ENCODE data around the gene LORICRIN.

LORICRIN gene

DNA sequence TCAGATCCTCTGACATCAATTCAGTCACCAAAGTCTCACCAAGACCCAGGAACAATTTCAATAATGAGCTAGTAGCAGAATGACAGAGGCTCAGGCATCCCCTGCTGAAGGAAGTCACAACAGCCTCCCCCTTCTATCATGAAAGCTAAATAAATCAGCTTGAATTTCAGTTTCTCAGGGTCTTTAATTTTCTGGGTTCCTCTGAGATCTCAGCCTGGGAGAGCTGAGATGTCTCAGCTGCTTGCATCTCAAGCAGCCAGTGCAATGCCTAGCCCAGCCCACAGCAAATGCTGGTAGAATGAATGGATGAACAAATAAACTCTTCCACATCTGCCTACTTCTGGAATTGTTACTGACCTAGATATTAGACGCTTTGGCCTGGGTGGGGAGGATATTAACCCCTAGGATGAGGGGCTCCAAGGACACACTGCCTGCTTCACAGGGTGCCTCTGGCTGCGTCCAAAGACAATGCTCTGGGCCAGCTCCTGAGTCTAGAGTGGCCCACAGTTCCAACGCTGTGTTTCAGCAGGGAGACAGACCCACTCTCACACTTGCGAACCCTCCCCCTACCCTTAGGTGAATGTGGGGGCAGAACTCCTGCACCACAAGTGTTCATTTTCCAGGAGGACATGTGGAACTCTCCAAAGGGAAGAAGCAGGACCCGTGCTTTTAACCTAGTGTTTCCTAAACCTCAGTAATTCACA, 11.2 kb upstream of the LORICRIN start:
- TF ChIP-seq, protein P1, sequence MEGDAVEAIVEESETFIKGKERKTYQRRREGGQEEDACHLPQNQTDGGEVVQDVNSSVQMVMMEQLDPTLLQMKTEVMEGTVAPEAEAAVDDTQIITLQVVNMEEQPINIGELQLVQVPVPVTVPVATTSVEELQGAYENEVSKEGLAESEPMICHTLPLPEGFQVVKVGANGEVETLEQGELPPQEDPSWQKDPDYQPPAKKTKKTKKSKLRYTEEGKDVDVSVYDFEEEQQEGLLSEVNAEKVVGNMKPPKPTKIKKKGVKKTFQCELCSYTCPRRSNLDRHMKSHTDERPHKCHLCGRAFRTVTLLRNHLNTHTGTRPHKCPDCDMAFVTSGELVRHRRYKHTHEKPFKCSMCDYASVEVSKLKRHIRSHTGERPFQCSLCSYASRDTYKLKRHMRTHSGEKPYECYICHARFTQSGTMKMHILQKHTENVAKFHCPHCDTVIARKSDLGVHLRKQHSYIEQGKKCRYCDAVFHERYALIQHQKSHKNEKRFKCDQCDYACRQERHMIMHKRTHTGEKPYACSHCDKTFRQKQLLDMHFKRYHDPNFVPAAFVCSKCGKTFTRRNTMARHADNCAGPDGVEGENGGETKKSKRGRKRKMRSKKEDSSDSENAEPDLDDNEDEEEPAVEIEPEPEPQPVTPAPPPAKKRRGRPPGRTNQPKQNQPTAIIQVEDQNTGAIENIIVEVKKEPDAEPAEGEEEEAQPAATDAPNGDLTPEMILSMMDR (IDR thresholded peaks at IDR 0.05; ENCODE audit: borderline replicate concordance, insufficient read depth, low read depth, low read length), result no peak
- no peak overlapping the region for H3K4me3 ChIP-seq (ENCODE audit: low read depth, low read length)

DNA sequence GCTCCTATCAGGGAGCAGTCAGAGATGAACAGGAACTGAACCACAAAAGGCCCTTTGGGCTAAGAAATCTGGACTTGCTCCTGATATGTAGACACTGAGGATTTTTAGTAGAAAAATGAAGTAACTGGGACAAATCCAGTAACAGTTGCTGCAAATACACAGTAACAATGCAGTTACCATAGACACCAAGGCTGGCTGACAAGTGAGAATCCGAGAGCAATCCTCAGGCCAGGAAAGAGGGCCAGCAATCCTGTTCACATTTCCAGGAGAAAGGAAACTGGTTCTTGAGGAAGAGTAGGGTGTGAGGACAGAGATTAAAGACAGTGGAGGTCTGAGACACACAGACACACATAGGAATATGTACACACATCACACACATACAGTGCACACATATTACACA, 9.3 kb upstream of the LORICRIN start:
- TF ChIP-seq, protein P1 (IDR thresholded peaks at IDR 0.05; ENCODE audit: borderline replicate concordance, insufficient read depth, low read depth, low read length), result no peak
- no peak overlapping the region for H3K4me3 ChIP-seq (ENCODE audit: low read depth, low read length)

DNA sequence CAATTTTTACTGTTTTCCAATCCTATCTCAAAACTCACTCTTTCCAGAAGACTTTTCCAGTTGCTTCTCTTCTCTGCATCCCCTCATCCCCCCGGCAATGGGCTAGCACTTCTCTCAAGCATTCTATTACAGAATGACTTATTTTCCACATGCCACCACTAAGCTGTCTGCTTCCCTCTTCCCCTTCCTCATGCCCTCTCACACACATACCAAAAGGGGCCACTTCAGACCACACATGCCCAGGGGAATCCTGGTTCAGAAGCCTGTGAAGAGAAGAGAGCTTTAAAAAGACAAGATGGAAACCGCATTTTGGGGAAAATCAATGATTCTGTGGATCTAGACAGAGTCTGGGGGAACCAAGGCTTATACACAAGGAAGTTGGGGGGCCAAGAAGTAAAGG, 8.4 kb upstream of the LORICRIN start:
- TF ChIP-seq, protein P1 (IDR thresholded peaks at IDR 0.05; ENCODE audit: borderline replicate concordance, insufficient read depth, low read depth, low read length), result no peak
- no peak overlapping the region for H3K4me3 ChIP-seq (ENCODE audit: low read depth, low read length)

DNA sequence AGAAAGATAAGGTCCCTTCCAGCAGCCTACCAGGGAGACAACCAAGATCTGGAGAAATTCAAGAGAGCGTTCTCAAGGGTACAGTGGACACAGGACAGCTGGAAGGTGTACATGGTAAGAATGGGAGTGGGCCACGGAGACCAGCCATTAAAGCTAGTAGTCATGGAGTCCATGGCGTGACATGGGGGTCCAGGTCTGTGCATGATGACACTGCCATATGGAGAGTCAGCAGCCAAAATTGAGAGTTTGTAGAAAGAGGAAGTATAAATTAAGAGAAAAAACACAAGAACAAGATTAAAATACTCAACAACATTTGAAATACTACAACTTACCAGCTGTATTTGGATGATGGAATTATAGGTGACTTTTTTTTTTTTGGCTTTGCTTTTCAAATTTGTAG, 7.9 kb upstream of the LORICRIN start:
- TF ChIP-seq, protein P1 (IDR thresholded peaks at IDR 0.05; ENCODE audit: borderline replicate concordance, insufficient read depth, low read depth, low read length), result no peak
- no peak overlapping the region for H3K4me3 ChIP-seq (ENCODE audit: low read depth, low read length)

DNA sequence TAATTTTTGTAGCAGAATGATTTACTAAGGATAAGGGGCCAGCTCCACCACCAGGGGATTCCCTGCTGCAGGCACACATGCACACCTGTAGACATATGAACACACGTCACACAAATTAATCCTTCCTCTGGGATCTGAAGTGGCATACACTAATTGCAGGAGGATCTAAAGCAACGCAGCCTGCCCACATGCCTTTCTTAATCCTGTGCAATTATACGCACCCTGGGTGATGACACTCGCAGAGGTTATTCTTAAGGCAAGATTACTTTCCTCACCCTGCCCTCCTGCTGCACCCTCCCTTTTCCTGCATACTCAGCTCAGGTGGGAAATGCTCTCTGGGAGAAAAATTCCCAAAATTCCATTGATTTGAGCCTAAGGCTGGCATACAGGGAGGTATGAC, 7.5 kb upstream of the LORICRIN start:
- TF ChIP-seq, protein P1 (IDR thresholded peaks at IDR 0.05; ENCODE audit: borderline replicate concordance, insufficient read depth, low read depth, low read length), result no peak
- no peak overlapping the region for H3K4me3 ChIP-seq (ENCODE audit: low read depth, low read length)

DNA sequence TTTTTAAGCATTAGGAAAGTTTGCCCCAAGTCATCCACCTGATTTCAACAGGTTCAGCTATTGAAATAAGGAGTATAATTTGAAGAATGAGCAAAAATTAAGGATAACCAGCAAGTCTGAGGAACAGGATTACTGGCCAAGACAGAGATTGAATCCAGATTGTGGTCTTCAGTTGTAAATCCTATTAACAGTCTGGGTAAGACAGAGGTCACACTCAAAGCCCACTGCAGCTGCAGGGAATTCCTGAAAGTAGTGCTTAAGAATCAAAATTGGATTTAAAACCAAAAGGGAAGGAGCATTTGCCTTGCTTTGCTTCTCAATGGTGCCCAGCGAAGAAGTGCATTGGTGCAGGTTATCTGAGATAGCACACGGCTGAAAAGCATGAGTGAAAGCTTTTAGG, 6.4 kb upstream of the LORICRIN start:
- TF ChIP-seq, protein P1 (IDR thresholded peaks at IDR 0.05; ENCODE audit: borderline replicate concordance, insufficient read depth, low read depth, low read length), result no peak
- no peak overlapping the region for H3K4me3 ChIP-seq (ENCODE audit: low read depth, low read length)

DNA sequence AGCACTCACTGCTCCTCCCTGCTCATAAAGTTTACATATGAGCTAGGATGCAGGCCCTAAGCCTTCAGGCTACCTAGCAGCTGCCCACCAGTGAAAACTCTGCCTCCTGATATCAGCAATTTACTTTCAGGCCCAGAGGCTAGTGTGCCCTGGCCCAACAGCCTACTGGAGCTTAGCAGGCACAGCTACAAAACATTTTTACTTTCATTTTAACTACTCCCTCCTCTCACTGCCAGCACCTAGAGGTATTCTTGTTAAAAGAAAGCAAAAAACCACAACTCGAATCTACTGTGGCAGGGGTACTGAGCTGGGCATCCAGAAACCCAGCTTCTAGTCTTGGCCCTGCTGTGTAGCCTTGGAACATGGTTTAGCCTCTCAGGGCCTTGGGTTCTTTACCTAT, 5.8 kb upstream of the LORICRIN start:
- H3K4me3 ChIP-seq (ENCODE audit: low read depth, low read length), result no peak overlapping the region
- TF ChIP-seq, protein P1 (IDR thresholded peaks at IDR 0.05; ENCODE audit: borderline replicate concordance, insufficient read depth, low read depth, low read length), result no peak
